Neural cell (in vitro differentiated cells): ENCODE results near the gene STAT2. TPM values are rescaled to one million over a fixed set of nuclear protein-coding genes. Genes with fewer than 3 reads are reported as not detected.

Experiments
- H2AFZ ChIP-seq: fragments of 200-600, 300-800 bp; sonication (generic), shearing (Covaris generic); 2 replicates; pipeline ENCODE4 v1.6.0; 2014; ENCODE audit warnings: low read depth, mild to moderate bottlenecking, antibody characterized with exemption, low read length, moderate library complexity
- H3F3A ChIP-seq: fragments of 200-600 bp; shearing (Covaris generic); 2 replicates; pipeline ENCODE4 v1.6.1; 2016; ENCODE audit warnings: mild to moderate bottlenecking, moderate library complexity, mixed read lengths, antibody characterized with exemption, low read length; ENCODE audit not compliant: insufficient read depth, poor library complexity, severe bottlenecking
- H3K27ac ChIP-seq: fragments of 200-600, 300-800 bp; sonication (generic), shearing (Covaris generic); 2 replicates; pipeline ENCODE4 v1.5.1; 2014; ENCODE audit warnings: mild to moderate bottlenecking, low read length, moderate library complexity
- H3K27me3 ChIP-seq: fragments of 300-800, 200-600 bp; sonication (generic), shearing (Covaris generic); 2 replicates; pipeline ENCODE4 v1.6.0; 2014; ENCODE audit warnings: mild to moderate bottlenecking, low read depth, low read length, moderate library complexity; ENCODE audit not compliant: insufficient read depth
- H3K36me3 ChIP-seq: fragments of 300-800, 200-600 bp; sonication (generic), shearing (Covaris generic); 2 replicates; pipeline ENCODE4 v1.5.1; 2014; ENCODE audit warnings: mild to moderate bottlenecking, antibody characterized with exemption, low read length, moderate library complexity; ENCODE audit not compliant: insufficient read depth
- H3K4me2 ChIP-seq: fragments of 300-800, 200-600 bp; sonication (generic), shearing (Covaris generic); 2 replicates; pipeline ENCODE4 v1.6.0; 2014; ENCODE audit warnings: mild to moderate bottlenecking, low read length
- H3K4me3 ChIP-seq: fragments of 300-800, 200-600 bp; sonication (generic), shearing (Covaris generic); 2 replicates; pipeline ENCODE4 v1.5.1; 2014; ENCODE audit warnings: mild to moderate bottlenecking, low read length, moderate library complexity
- H3K79me2 ChIP-seq: fragments of 200-600 bp; shearing (Covaris generic); replicated peaks from 2 replicates; pipeline ENCODE4 v1.6.0; 2014; ENCODE audit warnings: mild to moderate bottlenecking, low read length, moderate library complexity; ENCODE audit not compliant: insufficient read depth
- H3K9ac ChIP-seq: fragments of 300-800, 200-600 bp; sonication (generic), shearing (Covaris generic); 2 replicates; pipeline ENCODE4 v1.6.1; 2016; ENCODE audit warnings: mild to moderate bottlenecking, low read length, mixed read lengths
- H3K9me2 ChIP-seq: fragments of 200-600 bp; shearing (Covaris generic); 2 replicates; pipeline ENCODE4 v1.6.1; 2016; ENCODE audit warnings: mild to moderate bottlenecking, low read length, mixed read lengths; ENCODE audit not compliant: insufficient read depth
- H3K9me3 ChIP-seq: fragments of 200-600, 300-800 bp; sonication (generic), shearing (Covaris generic); 2 replicates; pipeline ENCODE4 v1.6.1; 2016; ENCODE audit warnings: mild to moderate bottlenecking, mixed run types, low read length, moderate library complexity, mixed read lengths
- H4K20me1 ChIP-seq: fragments of 200-600 bp; shearing (Covaris generic); 2 replicates; pipeline ENCODE4 v1.6.1; 2016; ENCODE audit warnings: mild to moderate bottlenecking, mixed run types; ENCODE audit not compliant: insufficient read depth
- EP300 ChIP-seq: fragments of 450-650 bp; conservative IDR thresholded peaks from 2 replicates; pipeline ENCODE4 v1.6.1; 2014; ENCODE audit warnings: antibody characterized with exemption, mild to moderate bottlenecking, moderate library complexity; ENCODE audit not compliant: poor library complexity, severe bottlenecking
- EZH2 ChIP-seq: fragments of 200-600, 300-800 bp; shearing (Covaris generic), sonication (generic); IDR thresholded peaks from 2 replicates; pipeline ENCODE4 v1.6.1; 2014; ENCODE audit warnings: antibody characterized with exemption, low read length, borderline replicate concordance, mild to moderate bottlenecking; ENCODE audit not compliant: insufficient read depth, poor library complexity, severe bottlenecking
- MXI1 ChIP-seq: fragments of 450-650 bp; conservative IDR thresholded peaks from 2 replicates; pipeline ENCODE4 v1.6.1; 2014; ENCODE audit warnings: antibody characterized with exemption, mild to moderate bottlenecking; ENCODE audit not compliant: poor library complexity, severe bottlenecking
- POLR2AphosphoS5 ChIP-seq: IDR thresholded peaks from 2 replicates; pipeline ENCODE4 v1.6.1; 2012
- RAD21 ChIP-seq: fragments of 450-650 bp; conservative IDR thresholded peaks from 2 replicates; pipeline ENCODE4 v1.6.1; 2014; ENCODE audit warnings: antibody characterized with exemption, mild to moderate bottlenecking, moderate library complexity
- SMC3 ChIP-seq: fragments of 450-650 bp; conservative IDR thresholded peaks from 2 replicates; pipeline ENCODE4 v1.6.1; 2014; ENCODE audit warnings: antibody characterized with exemption, mild to moderate bottlenecking, moderate library complexity; ENCODE audit not compliant: poor library complexity
- TAF1 ChIP-seq: IDR thresholded peaks from 2 replicates; pipeline ENCODE4 v1.6.1; 2012; ENCODE audit warnings: low read depth
- polyA plus RNA-seq: library from polyadenylated mRNA; depleted of rRNA; stranded (reverse); fragments of >200 nt; gene quantifications from 2 replicates; pipeline ENCODE4 v1.2.3, GENCODE V29; 2014
- TF ChIP-seq, protein P1 (sequence below): fragments of 450-650 bp; IDR thresholded peaks from 2 replicates; pipeline ENCODE4 v1.5.1; 2014; ENCODE audit warnings: antibody characterized with exemption, mild to moderate bottlenecking, moderate library complexity; ENCODE audit not compliant: poor library complexity, severe bottlenecking
- TF ChIP-seq, protein P2 (sequence below): IDR thresholded peaks from 2 replicates; pipeline ENCODE4 v1.6.1; 2012; ENCODE audit warnings: borderline replicate concordance

STAT2 gene
- polyA plus RNA-seq, 1 donor from 2014 or later: 88.2 TPM

DNA sequence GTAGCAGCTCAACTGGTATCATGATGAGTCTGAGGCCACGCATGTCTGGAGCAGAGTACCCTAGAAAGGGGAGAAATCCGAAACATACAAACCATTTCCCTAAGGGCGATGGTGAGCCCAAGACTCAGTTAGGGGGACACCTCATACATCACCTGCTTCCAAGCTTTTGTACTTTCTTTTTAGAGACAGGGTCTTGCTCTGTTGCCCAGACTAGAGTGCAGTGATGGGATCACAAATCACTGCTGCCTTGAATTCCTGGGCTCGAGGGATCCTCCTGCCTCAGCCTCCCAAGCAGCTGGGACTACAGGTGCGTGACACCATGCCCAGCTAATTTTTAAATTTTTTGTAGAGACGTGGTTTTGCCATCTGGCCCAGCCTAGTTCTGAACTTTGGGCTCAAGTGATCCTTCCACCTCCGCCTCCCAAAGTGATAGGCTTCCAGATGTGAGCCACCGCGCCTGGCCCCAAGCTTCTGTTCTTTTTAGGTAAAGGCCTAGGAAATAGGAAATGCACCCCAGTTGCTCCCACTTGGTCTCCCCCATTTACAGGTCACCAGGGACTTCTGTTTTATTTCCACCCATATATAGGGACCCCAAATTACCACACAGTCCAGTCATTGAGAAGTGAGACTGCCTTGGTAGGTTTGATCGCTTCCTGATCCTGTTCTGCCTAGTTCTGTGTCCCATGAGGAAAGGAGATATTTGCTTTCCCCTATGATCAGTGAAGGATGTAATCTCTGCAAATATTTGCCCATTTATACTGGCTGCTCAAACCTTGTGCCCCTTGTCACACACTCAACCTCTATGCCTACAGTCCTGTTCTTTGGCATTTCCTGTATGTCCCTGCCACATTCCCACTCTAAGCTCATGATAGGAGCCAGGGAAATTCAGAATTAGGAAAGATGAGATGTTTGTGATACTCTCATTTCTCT, 2.5 kb upstream of the STAT2 start, which contains the start of gene APOF:
TSS of gene APOF (minus strand) at position 728 of the 930 bp plus-strand sequence. CDS start at position 616, 112 bp downstream.
- Histone ChIP-seq H2AFZ (no peak within 1 kb of the TSS), H3F3A (no peaks in the 10 kb centered on the region), H3K9ac (no peak within 1 kb of the TSS), H3K9me3 (no peaks in the 10 kb centered on the region), H3K79me2 (no peaks in the 10 kb centered on the region), H4K20me1 (no peaks in the 10 kb centered on the region), H3K36me3 (no peaks in the 10 kb centered on the region), H3K9me2 (no peaks in the 10 kb centered on the region), H3K27ac (no peak within 1 kb of the TSS), H3K27me3 (no peaks in the 10 kb centered on the region), H3K4me3 (no peak within 1 kb of the TSS), H3K4me2 (no peak within 1 kb of the TSS)
- TF ChIP-seq EP300 (no peak), TAF1 (no peak), SMC3 (no peak), POLR2AphosphoS5 (no peak), RAD21 (no peak), EZH2 (no peak), MXI1 (no peak)
- TF ChIP-seq, protein P1, sequence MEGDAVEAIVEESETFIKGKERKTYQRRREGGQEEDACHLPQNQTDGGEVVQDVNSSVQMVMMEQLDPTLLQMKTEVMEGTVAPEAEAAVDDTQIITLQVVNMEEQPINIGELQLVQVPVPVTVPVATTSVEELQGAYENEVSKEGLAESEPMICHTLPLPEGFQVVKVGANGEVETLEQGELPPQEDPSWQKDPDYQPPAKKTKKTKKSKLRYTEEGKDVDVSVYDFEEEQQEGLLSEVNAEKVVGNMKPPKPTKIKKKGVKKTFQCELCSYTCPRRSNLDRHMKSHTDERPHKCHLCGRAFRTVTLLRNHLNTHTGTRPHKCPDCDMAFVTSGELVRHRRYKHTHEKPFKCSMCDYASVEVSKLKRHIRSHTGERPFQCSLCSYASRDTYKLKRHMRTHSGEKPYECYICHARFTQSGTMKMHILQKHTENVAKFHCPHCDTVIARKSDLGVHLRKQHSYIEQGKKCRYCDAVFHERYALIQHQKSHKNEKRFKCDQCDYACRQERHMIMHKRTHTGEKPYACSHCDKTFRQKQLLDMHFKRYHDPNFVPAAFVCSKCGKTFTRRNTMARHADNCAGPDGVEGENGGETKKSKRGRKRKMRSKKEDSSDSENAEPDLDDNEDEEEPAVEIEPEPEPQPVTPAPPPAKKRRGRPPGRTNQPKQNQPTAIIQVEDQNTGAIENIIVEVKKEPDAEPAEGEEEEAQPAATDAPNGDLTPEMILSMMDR: no peak
- TF ChIP-seq, protein P2, sequence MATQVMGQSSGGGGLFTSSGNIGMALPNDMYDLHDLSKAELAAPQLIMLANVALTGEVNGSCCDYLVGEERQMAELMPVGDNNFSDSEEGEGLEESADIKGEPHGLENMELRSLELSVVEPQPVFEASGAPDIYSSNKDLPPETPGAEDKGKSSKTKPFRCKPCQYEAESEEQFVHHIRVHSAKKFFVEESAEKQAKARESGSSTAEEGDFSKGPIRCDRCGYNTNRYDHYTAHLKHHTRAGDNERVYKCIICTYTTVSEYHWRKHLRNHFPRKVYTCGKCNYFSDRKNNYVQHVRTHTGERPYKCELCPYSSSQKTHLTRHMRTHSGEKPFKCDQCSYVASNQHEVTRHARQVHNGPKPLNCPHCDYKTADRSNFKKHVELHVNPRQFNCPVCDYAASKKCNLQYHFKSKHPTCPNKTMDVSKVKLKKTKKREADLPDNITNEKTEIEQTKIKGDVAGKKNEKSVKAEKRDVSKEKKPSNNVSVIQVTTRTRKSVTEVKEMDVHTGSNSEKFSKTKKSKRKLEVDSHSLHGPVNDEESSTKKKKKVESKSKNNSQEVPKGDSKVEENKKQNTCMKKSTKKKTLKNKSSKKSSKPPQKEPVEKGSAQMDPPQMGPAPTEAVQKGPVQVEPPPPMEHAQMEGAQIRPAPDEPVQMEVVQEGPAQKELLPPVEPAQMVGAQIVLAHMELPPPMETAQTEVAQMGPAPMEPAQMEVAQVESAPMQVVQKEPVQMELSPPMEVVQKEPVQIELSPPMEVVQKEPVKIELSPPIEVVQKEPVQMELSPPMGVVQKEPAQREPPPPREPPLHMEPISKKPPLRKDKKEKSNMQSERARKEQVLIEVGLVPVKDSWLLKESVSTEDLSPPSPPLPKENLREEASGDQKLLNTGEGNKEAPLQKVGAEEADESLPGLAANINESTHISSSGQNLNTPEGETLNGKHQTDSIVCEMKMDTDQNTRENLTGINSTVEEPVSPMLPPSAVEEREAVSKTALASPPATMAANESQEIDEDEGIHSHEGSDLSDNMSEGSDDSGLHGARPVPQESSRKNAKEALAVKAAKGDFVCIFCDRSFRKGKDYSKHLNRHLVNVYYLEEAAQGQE: no peak

DNA sequence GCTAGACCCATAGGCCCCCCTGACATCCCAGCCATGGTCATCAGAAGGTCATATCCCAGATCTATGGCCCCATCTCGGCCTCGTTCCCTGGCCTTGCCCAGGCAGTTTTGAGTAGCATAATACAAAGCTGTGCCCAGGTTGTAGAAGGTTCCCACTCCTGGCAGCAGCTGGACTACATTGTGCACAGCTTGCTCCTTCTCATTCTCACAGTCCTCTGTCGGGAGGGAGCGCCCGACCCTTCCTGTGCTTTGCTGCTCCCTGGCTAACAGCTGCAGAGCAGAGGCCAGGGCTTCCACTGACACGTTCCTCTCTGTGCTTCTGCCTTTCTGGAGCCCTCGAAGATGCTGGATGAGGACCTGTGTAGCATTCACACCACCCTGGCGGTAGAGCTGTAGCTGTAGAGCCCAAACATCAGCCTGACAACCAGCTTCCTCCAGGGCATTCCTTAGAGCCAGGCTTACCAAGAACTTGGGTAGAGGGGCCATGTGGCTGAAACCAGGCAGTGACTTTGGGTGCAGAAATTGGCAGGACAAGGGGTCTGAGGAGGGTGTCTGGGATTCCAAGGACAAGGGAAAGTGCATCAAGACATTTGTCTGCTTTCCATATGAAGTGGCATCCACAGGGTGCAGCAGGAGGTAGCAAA, 1.7 kb upstream of the STAT2 start:
- H2AFZ ChIP-seq: no peak overlapping the region
- no peaks in the 10 kb centered on the region for H3K9me3 ChIP-seq
- H3K9ac ChIP-seq: no peak overlapping the region
- H3K27me3 ChIP-seq: no peaks in the 10 kb centered on the region
- no peaks in the 10 kb centered on the region for H3K79me2 ChIP-seq
- H3K9me2 ChIP-seq: no peaks in the 10 kb centered on the region
- no peaks in the 10 kb centered on the region for H4K20me1 ChIP-seq
- no peaks in the 10 kb centered on the region for H3K36me3 ChIP-seq
- no peak overlapping the region for H3K27ac ChIP-seq
- TF ChIP-seq TAF1 (no peak), MXI1 (no peak), POLR2AphosphoS5 (no peak), SMC3 (no peak), EP300 (no peak)
- TF ChIP-seq, protein P1: no peak
- TF ChIP-seq, protein P2: no peak
- H3K4me2 ChIP-seq: no peak overlapping the region
- H3F3A ChIP-seq: no peaks in the 10 kb centered on the region
- no peak overlapping the region for H3K4me3 ChIP-seq
